GM21825 (cell line): ENCODE measurements around the gene IPCEF1.

Source experiments
- ATAC-seq: cut with Tn5 transposase; IDR thresholded peaks from one replicate; pipeline ENCODE4 v1.9.1; 2021; ENCODE audit warnings: mild to moderate bottlenecking, moderate library complexity; ENCODE audit not compliant: unreplicated experiment

IPCEF1 gene

DNA sequence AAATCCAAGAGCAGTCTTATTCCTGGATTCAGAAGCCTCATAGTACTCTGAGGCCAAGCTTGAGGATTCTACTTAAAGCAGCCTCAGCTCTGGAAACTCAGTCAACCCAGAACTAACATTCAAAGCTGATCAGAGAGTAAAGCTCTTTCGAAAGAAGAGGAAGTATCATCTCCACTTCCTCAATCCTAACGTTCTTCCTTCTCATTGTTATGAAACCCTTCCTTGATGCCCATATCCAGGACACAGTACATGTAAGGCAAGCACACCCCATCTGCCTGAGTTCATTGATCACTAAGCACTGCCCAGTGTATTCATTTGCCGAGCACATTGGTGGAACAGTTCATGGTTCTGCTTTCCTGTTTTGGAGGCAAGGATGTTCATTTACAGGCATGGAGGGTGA is at the start of gene IPCEF1:
Gene IPCEF1 (minus strand): TSS at position 114 of the 400 bp plus-strand sequence. CDS start 90,856 bp downstream, outside the sequence.
- ATAC-seq: peak; percentile 32

- ATAC-seq: no peak
These were observed 49.7 kb upstream of the IPCEF1 start for GRCh38 chr6:154406301-154406700.

DNA sequence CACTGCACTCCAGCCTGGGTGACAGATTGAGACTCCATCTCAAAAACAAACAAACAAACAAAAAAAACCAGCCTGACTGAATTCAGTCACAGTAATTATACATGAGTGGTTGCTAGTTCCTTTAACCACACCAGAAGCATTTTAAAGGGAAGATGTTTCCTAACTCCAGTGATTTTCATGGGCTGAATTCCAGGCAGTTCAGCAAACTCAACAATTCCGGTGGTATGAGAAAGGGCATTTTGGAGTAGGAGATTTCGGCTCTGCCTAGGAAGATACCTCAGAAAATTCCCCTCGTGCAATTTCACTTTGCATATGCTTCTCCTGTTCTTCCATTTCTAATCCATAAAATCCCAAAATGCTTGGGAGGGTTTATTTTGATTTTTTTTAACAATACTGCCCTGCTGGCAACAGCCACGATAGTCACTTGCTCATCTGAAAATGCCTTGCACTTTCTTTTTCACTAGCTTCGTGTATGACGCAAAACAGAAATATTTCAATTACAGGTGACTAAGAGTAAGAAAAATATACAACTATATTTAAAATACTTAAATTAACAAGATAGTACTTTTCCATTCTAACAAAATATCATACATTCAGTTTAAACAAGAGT is 48.3 kb upstream of the IPCEF1 start:
- ATAC-seq: no peak

- ATAC-seq: no peak
These were observed 47.2 kb upstream of the IPCEF1 start for GRCh38 chr6:154403788-154404187.

- no peak for ATAC-seq
These were observed 45.6 kb upstream of the IPCEF1 start for GRCh38 chr6:154402081-154402780.

- no peak for ATAC-seq
These were observed 42.5 kb upstream of the IPCEF1 start for GRCh38 chr6:154399097-154399496.

- no peak for ATAC-seq
These were observed 41.0 kb upstream of the IPCEF1 start for GRCh38 chr6:154397491-154398195.

DNA sequence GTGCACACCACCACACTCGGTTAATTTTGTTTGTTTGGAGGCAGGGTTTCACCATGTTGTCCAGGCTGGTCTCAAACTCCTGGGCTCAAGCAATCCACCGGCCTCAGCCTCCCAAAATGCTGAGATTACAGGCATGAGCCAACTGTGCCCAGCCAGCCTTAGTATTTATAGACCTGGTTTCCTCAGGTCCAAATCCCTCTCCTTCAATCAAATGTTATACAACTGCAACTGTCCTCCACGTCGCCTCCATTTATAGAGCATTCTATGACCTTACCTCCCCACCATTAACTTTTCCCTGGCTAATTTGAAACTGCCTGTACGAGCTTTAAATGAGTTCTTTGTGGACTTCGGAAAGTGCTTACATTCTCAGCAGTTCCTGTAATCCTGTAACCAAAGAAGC is 39.3 kb upstream of the IPCEF1 start:
- no peak for ATAC-seq

DNA sequence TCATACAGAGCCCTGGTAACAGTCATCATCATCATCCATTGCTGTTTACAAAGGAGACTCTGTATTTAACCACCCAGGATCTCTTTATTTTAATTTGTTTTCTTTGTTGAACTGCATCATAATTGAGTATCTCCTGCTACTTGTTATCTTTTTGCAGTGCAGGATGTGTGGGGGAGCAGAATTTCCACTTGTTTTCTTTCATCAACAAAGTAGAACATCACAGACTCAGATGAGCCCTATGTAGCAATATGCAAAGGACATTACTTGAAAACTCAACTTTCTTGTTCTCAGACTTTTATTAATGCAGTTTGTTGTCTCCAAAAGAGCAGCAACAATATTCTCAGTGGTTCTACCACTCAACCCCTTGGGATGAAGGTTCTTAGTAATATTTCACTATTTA is 38.7 kb upstream of the IPCEF1 start:
- ATAC-seq: no peak

DNA sequence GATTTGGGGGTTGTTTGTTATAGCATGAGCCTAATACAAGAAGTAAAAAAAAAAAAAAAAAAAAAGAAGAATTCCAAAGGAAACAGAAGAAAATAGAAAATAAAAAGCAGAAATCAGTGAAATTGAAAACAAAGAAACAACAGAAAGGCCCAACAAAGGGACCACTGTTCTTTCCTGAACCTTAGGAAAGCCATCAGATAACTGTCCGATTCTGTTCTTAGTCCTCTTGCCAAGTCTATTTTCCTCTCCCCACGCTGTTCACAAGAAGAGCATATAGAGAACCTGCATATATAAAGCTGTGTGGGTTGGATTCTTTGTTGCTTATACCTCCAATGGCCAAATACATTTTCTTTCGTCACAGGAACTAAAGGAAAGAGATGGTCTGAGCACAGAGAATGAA is 38.0 kb upstream of the IPCEF1 start:
- ATAC-seq: no peak

DNA sequence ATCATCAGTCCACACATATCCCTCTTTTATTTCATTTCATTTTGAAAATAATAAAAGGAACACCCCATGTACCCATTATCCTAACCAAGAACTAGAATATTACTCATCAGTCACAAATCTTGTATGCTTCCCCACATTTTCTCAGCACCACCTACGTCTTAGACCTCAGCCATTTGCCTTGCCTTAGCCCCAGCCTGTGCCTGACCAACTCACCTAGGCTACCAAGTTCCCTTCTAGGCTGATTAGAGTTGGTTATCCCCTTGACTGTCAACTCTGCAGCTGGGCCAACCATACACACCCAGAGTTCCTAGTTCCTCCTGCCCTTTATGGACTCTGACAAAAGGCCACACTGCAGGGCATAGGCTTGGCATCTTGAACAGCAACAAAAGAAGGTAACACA is 33.4 kb upstream of the IPCEF1 start:
- no peak for ATAC-seq

GRCh38 chr6:154388803-154389202 is 32.2 kb upstream of the IPCEF1 start:
- no peak for ATAC-seq

DNA sequence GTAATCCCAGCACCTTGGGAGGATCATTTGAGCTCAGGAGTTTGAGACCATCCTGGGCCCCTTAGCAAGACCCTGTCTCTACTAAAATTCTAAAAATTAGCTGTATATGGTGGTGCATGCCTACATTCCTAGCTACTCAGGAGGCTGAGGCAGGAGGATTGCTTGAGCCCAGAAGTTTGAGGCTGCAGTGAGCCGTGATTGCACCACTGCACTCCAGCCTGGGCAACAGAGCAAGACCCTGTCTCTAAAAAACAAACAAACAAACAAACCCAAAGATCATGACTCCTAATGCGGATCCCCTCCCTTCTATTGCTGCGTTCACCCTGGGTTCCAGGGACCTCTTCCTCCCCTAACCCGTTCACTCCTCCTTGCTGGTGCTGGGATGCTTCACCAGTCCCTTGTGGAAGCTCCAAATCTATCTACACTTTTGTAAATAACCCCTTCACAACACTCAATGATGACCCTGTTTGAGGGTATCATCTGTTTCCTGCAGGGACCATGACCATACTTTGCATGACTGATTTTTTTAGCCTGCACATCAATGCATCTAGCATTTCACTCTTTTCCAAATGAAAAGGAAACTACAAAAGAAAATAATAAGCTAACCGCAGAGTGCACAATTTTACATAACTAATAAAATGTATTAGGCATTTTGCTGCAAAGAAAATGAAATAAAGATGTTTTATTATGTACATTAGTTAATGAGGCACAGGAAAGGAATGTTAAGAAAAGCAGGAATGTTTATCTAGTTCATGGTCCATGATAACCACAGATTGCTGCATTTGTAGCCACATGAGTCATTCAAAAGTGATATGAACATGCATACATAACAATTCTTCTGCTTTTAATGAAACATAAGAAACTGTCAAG is 30.5 kb upstream of the IPCEF1 start:
- ATAC-seq: no peak

DNA sequence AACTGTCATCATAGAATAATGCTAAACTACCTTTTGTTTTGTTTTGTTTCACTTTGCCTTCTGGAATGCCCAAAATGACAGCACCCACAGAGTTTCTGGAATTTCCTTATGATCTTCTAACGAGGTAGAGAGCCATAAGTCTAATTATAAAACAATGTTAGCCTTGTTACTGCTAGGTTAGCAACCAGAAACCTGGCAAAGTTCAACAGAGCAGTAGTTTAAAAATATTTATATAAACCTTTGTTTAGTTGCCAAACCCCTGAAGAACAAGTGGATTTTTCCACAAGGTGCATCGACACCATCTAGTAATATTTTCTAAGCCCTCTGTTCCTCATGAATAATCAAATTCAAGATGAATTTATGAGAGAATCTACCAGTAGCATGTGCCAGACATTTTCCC is 27.6 kb upstream of the IPCEF1 start:
- no peak for ATAC-seq

DNA sequence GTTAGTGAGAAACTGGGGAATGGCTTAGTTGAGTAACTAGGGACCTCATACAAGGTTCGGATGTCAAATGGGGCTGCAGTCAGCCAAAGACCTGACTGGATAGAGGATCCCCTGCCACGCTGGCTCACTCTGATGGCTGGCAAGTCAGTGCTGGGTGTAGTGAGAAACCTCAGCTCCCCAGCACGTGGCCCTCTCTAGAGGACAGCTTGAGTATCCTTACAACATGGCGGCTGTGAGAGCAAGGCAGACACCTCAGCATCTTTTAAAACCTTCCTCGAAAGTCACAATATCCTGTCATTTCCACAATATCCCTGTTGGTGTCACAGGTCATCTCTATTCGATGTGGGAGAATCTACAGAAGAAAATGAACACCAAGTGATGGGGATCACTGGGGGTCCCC is 26.7 kb upstream of the IPCEF1 start:
- ATAC-seq: no peak

GRCh38 chr6:154382740-154383139 is 26.1 kb upstream of the IPCEF1 start:
- no peak for ATAC-seq

DNA sequence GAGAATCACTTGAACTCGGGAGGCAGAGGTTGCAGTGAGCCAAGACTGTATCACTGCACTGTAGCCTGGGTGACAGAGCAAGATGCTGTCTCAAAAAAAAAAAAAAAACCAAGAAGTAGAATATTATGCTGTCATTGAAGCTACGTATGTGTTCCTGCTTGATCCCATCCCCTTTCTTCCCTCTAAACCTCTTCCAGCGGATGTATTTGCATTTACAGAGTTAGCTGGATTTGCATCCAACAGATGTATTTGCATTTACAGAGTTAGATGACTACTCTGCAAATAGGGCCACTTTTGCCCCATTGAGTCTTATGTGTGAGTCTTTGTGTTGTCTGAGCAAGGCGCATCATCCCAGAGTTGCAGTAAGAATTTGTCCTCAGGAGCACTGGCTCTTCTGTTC is 24.9 kb upstream of the IPCEF1 start:
- ATAC-seq: no peak

GRCh38 chr6:154380741-154381140 is 24.1 kb upstream of the IPCEF1 start:
- ATAC-seq: no peak

GRCh38 chr6:154379585-154379984 is 23.0 kb upstream of the IPCEF1 start:
- ATAC-seq: no peak

DNA sequence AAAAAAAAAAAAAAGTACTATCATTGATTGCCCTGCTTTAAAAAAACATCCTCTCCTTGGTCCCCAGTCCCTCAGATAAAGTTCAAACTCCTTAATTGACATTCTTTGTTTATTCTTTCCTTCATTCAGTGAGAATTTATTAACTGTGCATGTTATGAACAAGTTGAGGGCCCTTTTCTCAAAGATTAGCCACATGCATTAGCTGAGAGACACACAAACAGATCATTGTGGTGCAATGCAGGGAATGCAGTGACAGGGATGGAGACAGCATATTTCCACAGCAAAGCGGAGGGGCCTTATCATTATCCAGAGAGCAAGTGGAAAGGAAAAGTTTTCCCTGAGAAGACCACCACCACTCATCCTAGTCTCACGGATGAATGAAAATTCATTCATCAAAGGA is 21.9 kb upstream of the IPCEF1 start:
- ATAC-seq: no peak

DNA sequence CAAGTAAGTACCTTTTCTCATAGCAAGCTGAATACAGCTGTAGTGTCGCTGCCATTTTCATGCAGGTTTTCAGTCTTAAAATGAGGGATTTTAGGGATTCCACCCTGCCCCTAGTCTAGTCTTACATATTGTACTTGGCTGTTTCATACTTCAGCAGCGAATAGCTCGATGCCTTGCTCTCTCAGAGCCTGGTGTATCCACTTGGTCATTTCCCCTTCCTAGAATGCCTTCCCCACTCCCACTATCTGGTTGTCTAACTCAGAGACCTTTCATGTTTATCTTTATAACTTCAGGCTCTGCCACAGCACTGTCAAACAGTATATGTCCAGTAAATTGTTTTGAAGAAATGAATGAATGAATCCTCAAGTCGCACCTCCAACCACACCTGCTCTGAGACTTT is 21.1 kb upstream of the IPCEF1 start:
- no peak for ATAC-seq
